C4-2B (cell line): ENCODE measurements around the gene QRFP.

ENCODE experiments used
- H3K27ac ChIP-seq: fragments of 450-650 bp; 2 replicates; pipeline ENCODE4 v1.5.1; 2017
- CTCF ChIP-seq: fragments of 450-650 bp; conservative IDR thresholded peaks from 2 replicates; pipeline ENCODE4 v1.5.1; 2017; ENCODE audit warnings: mild to moderate bottlenecking
- ZFX ChIP-seq: fragments of 450-650 bp; IDR thresholded peaks from 2 replicates; pipeline ENCODE4 v1.6.1; 2017

The QRFP gene

GRCh38 chr9:130908146-130908877, 11.7 kb upstream of the QRFP start:
- TF ChIP-seq CTCF (no peak), ZFX (no peak)
- no peak overlapping the region for H3K27ac ChIP-seq

- H3K27ac ChIP-seq = no peak overlapping the region
- TF ChIP-seq CTCF = no peak
- TF ChIP-seq ZFX = no peak
These were observed 10.3 kb upstream of the QRFP start for GRCh38 chr9:130906735-130907416.

GRCh38 chr9:130905902-130906734, 9.5 kb upstream of the QRFP start:
- H3K27ac ChIP-seq = no peak overlapping the region
- TF ChIP-seq CTCF (no peak), ZFX (no peak)

GRCh38 chr9:130905125-130905901, 8.7 kb upstream of the QRFP start:
- TF ChIP-seq CTCF (no peak), ZFX (no peak)

GRCh38 chr9:130904070-130905044, 7.7 kb upstream of the QRFP start:
- H3K27ac ChIP-seq = no peak overlapping the region
- TF ChIP-seq CTCF (no peak), ZFX (no peak)

More at GRCh38 chr9:130905125-130905901, 8.7 kb upstream of the QRFP start:
- H3K27ac ChIP-seq = no peak overlapping the region
